ENCODE data around the gene ADGRG4. TPM values are rescaled to one million over a fixed set of nuclear protein-coding genes. Genes with fewer than 3 reads are reported as not detected.
A peak's percentile ranks its signal among the peaks of the same experiment; 100 is the strongest.

The ADGRG4 gene
- total and polyA plus RNA-seq, 4 donors: under 0.01 TPM; not detected in 3

GRCh38 chrX:136271300-136271699, 29.5 kb upstream of the ADGRG4 start:
- Histone ChIP-seq H3K27ac (ENCODE audit: low read depth in 1 of 2, low read length in 2 of 2) (no peak overlapping the region), H3K9ac (ENCODE audit: low read depth in 1 of 2, low read length in 2 of 2) (no peak overlapping the region), H3K4me1 (ENCODE audit: control insufficient read depth in 4 of 4, insufficient read depth in 4 of 4, low read length in 3 of 4) (peaks cover 4 to 24% (median 19%) of the 10 kb centered on the region in 4 donors), H3K4me3 (ENCODE audit: low read depth in 1 of 3, low read length in 3 of 3) (no peak overlapping the region), H3K27me3 (ENCODE audit: control insufficient read depth in 4 of 4, insufficient read depth in 4 of 4, low read length in 3 of 4) (no peaks in the 10 kb centered on the region), H3K9me3 (ENCODE audit: control insufficient read depth in 4 of 4, low read length in 3 of 4) (no peaks in the 10 kb centered on the region), H3K36me3 (ENCODE audit: control insufficient read depth in 4 of 4, insufficient read depth in 3 of 4, low read depth in 1 of 4, low read length in 3 of 4) (no peaks in the 10 kb centered on the region)
- TF ChIP-seq RXRA (IDR thresholded peaks at IDR 0.05) (no peak), FOXA2 (IDR thresholded peaks at IDR 0.05) (no peak), FOXA1 (IDR thresholded peaks at IDR 0.05) (no peak), MAX (IDR thresholded peaks at IDR 0.05) (no peak), HNF4A (conservative IDR thresholded peaks at IDR 0.05) (peak in 1 of 2 donors; percentile 29)
- DNase-seq (ENCODE audit: low spot score): no peak
- 69% methylated on average over 1 of the region's 1 CpG for WGBS

DNA sequence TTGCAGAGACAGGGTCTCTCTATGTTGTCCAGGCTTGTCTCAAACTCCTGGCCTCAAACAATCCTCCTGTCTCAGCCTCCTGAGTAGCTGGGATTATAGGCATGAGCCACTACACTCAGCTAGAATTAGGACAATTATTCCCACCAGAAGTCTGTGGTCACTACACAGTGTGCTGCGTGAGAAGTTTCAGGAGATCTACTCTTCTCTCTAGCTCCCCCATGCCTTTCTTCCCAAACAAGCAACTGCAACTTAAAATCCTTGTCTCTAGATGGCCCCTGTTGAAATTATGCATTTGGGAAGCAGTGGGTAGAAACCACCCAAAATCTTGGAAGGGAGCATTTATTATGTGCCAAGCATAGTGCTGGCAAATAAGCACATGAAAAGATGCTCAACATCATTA, 28.4 kb upstream of the ADGRG4 start:
- 68% methylated on average over 1 of the region's 1 CpG for WGBS
- H3K27ac ChIP-seq (ENCODE audit: low read depth in 1 of 2, low read length in 2 of 2): no peak overlapping the region
- no peaks in the 10 kb centered on the region for H3K9me3 ChIP-seq (ENCODE audit: control insufficient read depth in 4 of 4, low read length in 3 of 4)
- H3K4me3 ChIP-seq (ENCODE audit: low read depth in 1 of 3, low read length in 3 of 3): no peak overlapping the region
- TF ChIP-seq JUND (IDR thresholded peaks at IDR 0.05) (no peak), EGR1 (IDR thresholded peaks at IDR 0.05; ENCODE audit: low read depth in 2 of 2) (no peak), GABPA (IDR thresholded peaks at IDR 0.05 in 1 of 2, conservative IDR thresholded peaks at IDR 0.05 in 1 of 2) (no peak), FOXA2 (IDR thresholded peaks at IDR 0.05) (no peak), ZBTB33 (IDR thresholded peaks at IDR 0.05) (no peak), ATF3 (IDR thresholded peaks at IDR 0.05) (no peak), HNF4G (IDR thresholded peaks at IDR 0.05) (no peak), HNF4A (conservative IDR thresholded peaks at IDR 0.05) (no peak), MAX (IDR thresholded peaks at IDR 0.05) (no peak), RAD21 (IDR thresholded peaks at IDR 0.05) (no peak), SP1 (IDR thresholded peaks at IDR 0.05) (no peak), YY1 (IDR thresholded peaks at IDR 0.05) (no peak), NR2F2 (IDR thresholded peaks at IDR 0.05) (no peak), TAF1 (conservative IDR thresholded peaks at IDR 0.05) (no peak), FOXA1 (IDR thresholded peaks at IDR 0.05) (no peak), RXRA (IDR thresholded peaks at IDR 0.05) (no peak)
- TF ChIP-seq, protein P1, sequence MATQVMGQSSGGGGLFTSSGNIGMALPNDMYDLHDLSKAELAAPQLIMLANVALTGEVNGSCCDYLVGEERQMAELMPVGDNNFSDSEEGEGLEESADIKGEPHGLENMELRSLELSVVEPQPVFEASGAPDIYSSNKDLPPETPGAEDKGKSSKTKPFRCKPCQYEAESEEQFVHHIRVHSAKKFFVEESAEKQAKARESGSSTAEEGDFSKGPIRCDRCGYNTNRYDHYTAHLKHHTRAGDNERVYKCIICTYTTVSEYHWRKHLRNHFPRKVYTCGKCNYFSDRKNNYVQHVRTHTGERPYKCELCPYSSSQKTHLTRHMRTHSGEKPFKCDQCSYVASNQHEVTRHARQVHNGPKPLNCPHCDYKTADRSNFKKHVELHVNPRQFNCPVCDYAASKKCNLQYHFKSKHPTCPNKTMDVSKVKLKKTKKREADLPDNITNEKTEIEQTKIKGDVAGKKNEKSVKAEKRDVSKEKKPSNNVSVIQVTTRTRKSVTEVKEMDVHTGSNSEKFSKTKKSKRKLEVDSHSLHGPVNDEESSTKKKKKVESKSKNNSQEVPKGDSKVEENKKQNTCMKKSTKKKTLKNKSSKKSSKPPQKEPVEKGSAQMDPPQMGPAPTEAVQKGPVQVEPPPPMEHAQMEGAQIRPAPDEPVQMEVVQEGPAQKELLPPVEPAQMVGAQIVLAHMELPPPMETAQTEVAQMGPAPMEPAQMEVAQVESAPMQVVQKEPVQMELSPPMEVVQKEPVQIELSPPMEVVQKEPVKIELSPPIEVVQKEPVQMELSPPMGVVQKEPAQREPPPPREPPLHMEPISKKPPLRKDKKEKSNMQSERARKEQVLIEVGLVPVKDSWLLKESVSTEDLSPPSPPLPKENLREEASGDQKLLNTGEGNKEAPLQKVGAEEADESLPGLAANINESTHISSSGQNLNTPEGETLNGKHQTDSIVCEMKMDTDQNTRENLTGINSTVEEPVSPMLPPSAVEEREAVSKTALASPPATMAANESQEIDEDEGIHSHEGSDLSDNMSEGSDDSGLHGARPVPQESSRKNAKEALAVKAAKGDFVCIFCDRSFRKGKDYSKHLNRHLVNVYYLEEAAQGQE (IDR thresholded peaks at IDR 0.05): no peak
- TF ChIP-seq, protein P2, sequence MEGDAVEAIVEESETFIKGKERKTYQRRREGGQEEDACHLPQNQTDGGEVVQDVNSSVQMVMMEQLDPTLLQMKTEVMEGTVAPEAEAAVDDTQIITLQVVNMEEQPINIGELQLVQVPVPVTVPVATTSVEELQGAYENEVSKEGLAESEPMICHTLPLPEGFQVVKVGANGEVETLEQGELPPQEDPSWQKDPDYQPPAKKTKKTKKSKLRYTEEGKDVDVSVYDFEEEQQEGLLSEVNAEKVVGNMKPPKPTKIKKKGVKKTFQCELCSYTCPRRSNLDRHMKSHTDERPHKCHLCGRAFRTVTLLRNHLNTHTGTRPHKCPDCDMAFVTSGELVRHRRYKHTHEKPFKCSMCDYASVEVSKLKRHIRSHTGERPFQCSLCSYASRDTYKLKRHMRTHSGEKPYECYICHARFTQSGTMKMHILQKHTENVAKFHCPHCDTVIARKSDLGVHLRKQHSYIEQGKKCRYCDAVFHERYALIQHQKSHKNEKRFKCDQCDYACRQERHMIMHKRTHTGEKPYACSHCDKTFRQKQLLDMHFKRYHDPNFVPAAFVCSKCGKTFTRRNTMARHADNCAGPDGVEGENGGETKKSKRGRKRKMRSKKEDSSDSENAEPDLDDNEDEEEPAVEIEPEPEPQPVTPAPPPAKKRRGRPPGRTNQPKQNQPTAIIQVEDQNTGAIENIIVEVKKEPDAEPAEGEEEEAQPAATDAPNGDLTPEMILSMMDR (IDR thresholded peaks at IDR 0.05; ENCODE audit: low read depth, low read length, missing input control): no peak
- no peak overlapping the region for H3K9ac ChIP-seq (ENCODE audit: low read depth in 1 of 2, low read length in 2 of 2)
- H3K27me3 ChIP-seq (ENCODE audit: control insufficient read depth in 4 of 4, insufficient read depth in 4 of 4, low read length in 3 of 4): no peaks in the 10 kb centered on the region
- no peaks in the 10 kb centered on the region for H3K36me3 ChIP-seq (ENCODE audit: control insufficient read depth in 4 of 4, insufficient read depth in 3 of 4, low read depth in 1 of 4, low read length in 3 of 4)
- H3K4me1 ChIP-seq (ENCODE audit: control insufficient read depth in 4 of 4, insufficient read depth in 4 of 4, low read length in 3 of 4): peaks cover 4 to 24% (median 19%) of the 10 kb centered on the region in 4 donors
- no peak for DNase-seq (ENCODE audit: low spot score)
